GM12873 (cell line): ENCODE data around the gene BEND7.

Experiments
- CTCF ChIP-seq: IDR thresholded peaks from 2 replicates; pipeline ENCODE4 v1.5.1; 2012; ENCODE audit warnings: low read depth, mild to moderate bottlenecking, moderate library complexity, low read length, control low read depth; ENCODE audit not compliant: insufficient read depth; ENCODE audit errors: missing control alignments

Gene BEND7

DNA sequence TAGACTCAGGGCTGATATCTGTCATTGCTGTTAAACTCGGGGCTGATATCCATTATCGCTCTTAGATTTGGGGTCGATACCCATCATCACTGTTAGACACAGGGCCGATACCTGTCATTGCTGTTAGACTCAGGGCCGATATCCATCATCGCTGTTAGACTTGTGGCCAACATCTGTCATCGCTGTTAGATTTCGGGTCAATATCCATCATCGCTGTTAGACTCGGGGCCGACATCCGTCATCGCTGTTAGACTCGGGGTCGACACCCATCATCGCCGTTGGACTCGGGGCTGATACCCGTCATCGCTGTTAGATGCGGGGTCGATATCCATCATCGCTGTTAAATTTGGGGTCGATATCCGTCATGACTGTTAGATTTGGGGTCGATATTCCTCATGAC lies 54.8 kb downstream of the BEND7 start:
- no peak for TF ChIP-seq CTCF

GRCh38 chr10:13472359-13472758 lies 56.5 kb downstream of the BEND7 start:
- no peak for TF ChIP-seq CTCF

DNA sequence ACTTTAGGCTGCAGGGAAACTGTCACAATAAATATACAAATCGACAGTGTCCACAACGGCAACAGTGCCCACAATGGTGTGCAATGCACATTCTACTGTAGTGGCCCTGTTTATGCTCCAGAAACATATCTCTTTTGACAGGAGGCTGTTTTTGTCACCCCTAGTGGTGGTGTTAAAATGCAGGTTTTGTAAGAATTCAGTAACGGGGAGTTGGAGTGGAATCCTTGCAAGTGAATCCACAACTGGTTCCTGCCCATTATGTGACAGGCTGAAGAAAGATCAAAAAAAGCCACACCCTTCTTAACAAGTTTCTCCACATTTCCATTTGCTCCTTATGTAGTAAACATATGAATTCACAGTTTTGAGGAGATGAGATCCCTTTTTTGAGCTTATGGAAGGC lies 58.5 kb downstream of the BEND7 start:
- TF ChIP-seq CTCF: peak; percentile 35

- no peak for TF ChIP-seq CTCF
Measured at GRCh38 chr10:13462551-13462950, 66.3 kb downstream of the BEND7 start.

DNA sequence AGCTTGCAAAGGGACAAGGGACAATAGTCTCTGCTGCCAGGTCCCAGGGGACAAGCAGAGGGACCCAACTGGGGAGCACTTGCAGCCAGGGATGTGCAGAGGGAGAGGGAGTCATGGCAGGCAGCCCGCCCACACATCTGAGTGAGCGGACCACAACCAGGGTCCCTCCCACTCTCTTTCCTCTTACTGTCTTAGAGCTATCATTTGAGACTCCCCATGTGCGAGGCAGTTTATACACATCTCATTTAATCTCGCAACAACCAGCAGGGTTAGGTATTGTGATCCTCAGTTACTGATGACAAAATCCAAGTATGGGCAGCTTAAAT lies 70.2 kb downstream of the BEND7 start:
- no peak for TF ChIP-seq CTCF

DNA sequence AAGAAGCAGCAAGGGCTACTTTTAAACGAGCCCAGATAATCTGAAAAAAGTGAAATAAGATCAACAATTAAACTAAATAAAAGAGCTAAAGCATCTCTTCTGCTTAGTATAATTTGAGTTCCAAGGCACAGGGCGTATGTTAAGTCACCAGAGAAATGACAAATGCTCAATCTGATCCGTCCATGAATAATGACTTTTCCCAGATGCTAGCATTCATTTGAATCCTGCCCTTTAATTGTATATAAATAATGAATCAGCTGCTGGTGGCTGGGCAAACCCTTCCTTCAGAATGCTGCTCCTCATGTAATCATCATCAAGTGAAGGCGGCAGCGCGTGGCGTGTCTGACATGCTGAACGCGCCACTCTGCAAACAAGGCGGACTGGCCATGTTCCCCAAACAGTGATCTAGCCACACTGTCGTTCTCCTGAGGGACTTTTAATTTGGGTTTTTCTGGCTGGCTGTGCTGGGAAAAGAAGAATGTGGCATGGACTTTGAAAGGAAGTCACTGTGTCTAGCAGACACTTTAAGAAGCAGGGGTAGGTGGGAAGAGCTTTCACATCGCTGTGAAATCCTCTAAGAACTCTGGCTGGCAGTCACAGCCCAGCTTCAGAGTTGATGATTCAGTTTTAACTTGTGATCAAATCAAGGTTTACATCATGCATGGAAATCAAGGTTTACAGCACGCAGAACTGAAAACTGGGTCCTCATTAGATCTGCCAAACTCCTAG lies 70.7 kb downstream of the BEND7 start:
- no peak for TF ChIP-seq CTCF

DNA sequence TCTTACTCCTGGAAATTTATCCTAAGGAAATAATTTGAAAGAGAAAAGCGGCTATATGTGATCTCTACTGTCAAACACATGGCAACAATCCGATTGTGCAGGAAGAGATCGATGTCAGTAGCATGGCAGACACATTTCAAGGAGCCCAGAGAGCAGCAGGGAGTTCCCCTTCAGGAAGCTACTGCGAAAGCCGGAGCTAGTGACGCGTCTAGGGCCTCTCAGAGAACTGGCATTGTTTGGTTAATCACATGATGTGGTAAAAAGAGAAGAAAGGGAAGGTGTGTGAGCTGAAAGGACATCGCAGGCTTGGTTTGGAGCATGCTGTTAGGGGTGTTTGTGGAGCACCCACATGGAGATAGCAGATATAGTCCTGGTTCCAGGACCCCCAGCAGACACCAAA lies 74.9 kb downstream of the BEND7 start:
- TF ChIP-seq CTCF: no peak

- no peak for TF ChIP-seq CTCF
Measured at GRCh38 chr10:13450069-13450468, 78.7 kb downstream of the BEND7 start.
